ENCODE data around the gene MYO18A. TPM values are rescaled to one million over a fixed set of nuclear protein-coding genes. Genes with fewer than 3 reads are reported as not detected.
A peak's percentile ranks its signal among the peaks of the same experiment; 100 is the strongest.

MYO18A gene
- total RNA-seq, 2 donors from 2014 or later: 43.8 to 56.7 TPM

DNA sequence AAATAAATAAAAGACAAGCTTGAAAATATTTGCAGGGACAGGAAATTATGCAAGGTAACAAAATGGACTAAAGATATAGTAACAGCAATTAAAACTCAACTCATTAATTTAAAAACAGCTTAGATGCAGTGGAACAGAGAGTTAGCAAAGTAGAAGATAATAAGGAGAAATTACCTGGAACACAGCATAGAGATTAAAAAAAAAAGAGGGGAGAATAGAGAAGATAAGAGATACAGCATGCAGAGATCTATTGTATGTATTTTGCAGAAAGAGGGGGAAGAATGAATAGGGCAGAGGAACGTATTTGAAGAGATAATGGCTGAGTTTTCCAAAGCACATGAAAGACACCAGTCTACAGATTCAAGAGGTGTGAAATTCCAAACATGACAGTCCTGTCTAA, 145.7 kb downstream of the MYO18A start:
- TF ChIP-seq, protein P1, sequence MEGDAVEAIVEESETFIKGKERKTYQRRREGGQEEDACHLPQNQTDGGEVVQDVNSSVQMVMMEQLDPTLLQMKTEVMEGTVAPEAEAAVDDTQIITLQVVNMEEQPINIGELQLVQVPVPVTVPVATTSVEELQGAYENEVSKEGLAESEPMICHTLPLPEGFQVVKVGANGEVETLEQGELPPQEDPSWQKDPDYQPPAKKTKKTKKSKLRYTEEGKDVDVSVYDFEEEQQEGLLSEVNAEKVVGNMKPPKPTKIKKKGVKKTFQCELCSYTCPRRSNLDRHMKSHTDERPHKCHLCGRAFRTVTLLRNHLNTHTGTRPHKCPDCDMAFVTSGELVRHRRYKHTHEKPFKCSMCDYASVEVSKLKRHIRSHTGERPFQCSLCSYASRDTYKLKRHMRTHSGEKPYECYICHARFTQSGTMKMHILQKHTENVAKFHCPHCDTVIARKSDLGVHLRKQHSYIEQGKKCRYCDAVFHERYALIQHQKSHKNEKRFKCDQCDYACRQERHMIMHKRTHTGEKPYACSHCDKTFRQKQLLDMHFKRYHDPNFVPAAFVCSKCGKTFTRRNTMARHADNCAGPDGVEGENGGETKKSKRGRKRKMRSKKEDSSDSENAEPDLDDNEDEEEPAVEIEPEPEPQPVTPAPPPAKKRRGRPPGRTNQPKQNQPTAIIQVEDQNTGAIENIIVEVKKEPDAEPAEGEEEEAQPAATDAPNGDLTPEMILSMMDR (conservative IDR thresholded peaks at IDR 0.05): no peak
- DNase-seq: no peak
- Histone ChIP-seq H3K27me3 (ENCODE audit: control insufficient read depth, insufficient read depth, low read length, poor library complexity, severe bottlenecking) (no peaks in the 10 kb centered on the region), H3K9ac (ENCODE audit: extremely low read depth, low read length, poor library complexity, severe bottlenecking) (no peak overlapping the region), H3K27ac (ENCODE audit: low read depth, low read length) (no peak overlapping the region), H3K4me3 (ENCODE audit: low read length) (peak overlapping the region; percentile 60), H3K4me1 (ENCODE audit: control insufficient read depth, insufficient read depth, low read length) (peaks cover 16% of the 10 kb centered on the region), H3K9me3 (ENCODE audit: control insufficient read depth, low read length) (peaks cover 32% of the 10 kb centered on the region), H3K36me3 (ENCODE audit: control insufficient read depth, insufficient read depth, low read length) (no peaks in the 10 kb centered on the region)
- H3K27me3 Mint-ChIP-seq (ENCODE audit: insufficient read depth): peaks cover 17% of the 10 kb centered on the region
- WGBS, 2 experiments (ENCODE audit: insufficient coverage in 1 of 2, insufficient read length in 1 of 2): 23 to 36% methylated on average over 1 of the region's 1 CpG
- H3K4me3 Mint-ChIP-seq: no peak overlapping the region
- H3K27ac Mint-ChIP-seq: no peak overlapping the region
- peaks cover 4% of the 10 kb centered on the region for H3K36me3 Mint-ChIP-seq (ENCODE audit: low read depth)
- peaks cover 29% of the 10 kb centered on the region for H3K9me3 Mint-ChIP-seq
- H3K4me1 Mint-ChIP-seq: peaks cover 21% of the 10 kb centered on the region

DNA sequence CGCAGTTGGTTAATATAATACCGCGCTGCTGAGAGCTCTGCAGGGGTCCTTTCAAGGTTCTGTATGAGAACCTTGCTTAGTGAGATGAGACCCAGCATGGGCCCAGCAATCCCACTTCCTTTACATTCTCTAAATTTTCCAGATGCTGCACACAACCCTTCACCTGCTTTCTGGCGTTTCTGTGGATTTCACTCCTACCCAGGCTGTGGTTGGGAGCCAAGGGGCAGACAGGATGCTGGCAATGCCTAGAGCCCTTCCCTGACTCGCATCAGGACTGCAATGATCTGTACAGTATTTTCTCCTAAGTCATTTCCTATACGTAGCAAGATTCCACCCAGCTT, 147.4 kb downstream of the MYO18A start:
- H3K4me3 Mint-ChIP-seq: no peak overlapping the region
- Histone ChIP-seq H3K36me3 (ENCODE audit: control insufficient read depth, insufficient read depth, low read length) (no peaks in the 10 kb centered on the region), H3K4me1 (ENCODE audit: control insufficient read depth, insufficient read depth, low read length) (peaks cover 4% of the 10 kb centered on the region), H3K9ac (ENCODE audit: extremely low read depth, low read length, poor library complexity, severe bottlenecking) (no peak overlapping the region), H3K9me3 (ENCODE audit: control insufficient read depth, low read length) (peaks cover 32% of the 10 kb centered on the region), H3K4me3 (ENCODE audit: low read length) (peak overlapping the region; percentile 30), H3K27ac (ENCODE audit: low read depth, low read length) (peak overlapping the region; percentile 25), H3K27me3 (ENCODE audit: control insufficient read depth, insufficient read depth, low read length, poor library complexity, severe bottlenecking) (no peaks in the 10 kb centered on the region)
- peaks cover 4% of the 10 kb centered on the region for H3K36me3 Mint-ChIP-seq (ENCODE audit: low read depth)
- H3K27me3 Mint-ChIP-seq (ENCODE audit: insufficient read depth): peaks cover 21% of the 10 kb centered on the region
- TF ChIP-seq, protein P1 (conservative IDR thresholded peaks at IDR 0.05): no peak
- peaks cover 26% of the 10 kb centered on the region for H3K4me1 Mint-ChIP-seq
- peaks cover 29% of the 10 kb centered on the region for H3K9me3 Mint-ChIP-seq
- H3K27ac Mint-ChIP-seq: no peak overlapping the region
- 0 to 25% methylated on average over 1 to 5 of the region's 6 CpGs for WGBS, 2 experiments (ENCODE audit: insufficient coverage in 1 of 2, insufficient read length in 1 of 2)
- DNase-seq: peak; percentile 94

DNA sequence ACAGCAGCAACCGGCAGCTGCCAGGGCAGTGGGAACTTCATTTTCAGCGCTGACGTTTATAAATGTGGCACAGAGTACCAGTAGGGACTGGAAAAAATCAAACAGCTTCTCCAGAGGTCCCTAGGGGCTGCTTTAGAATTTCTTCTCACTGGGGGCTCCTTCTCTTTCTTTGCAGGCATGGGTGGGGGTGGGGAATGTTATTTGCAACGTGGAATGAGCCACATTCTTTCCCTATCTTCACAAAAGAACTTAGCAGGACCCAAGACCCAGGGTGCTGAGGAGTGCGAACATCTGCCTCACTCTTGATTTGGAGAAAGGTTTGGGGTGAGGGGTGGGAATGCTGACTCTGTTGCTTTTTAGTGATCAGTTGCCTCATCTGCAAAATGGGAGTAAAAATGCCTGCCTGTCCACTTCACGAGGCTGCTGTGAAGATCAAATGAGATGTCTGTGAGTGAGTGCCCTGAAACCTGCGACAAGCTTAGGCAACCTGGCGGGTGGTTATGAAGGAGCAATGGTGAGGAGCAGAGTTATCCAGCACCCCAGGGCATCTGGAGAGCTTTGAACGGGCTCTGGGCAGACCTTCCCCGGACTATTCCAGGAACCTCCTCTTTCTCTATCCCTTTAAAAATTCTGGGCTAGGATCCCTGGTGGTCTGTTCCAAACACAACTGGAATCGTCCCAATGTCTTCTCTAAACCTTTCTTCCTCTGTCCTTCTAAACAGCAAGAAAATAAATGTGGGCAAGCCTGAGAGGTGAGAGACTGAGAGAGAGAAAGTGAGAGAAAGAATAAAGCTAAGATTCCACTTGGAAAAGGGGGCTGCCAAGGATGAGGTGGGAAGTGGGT, 148.0 kb downstream of the MYO18A start:
- WGBS, 2 experiments (ENCODE audit: insufficient coverage in 1 of 2, insufficient read length in 1 of 2): 20 to 25% methylated on average over 6 to 10 of the region's 11 CpGs
- peak overlapping the region; percentile 24 for H3K4me3 Mint-ChIP-seq
- H3K27ac ChIP-seq (ENCODE audit: low read depth, low read length): peak overlapping the region; percentile 52

More for the DNA sequence above, 148.0 kb downstream of the MYO18A start:
- peak overlapping the region; percentile 44 for H3K9ac ChIP-seq (ENCODE audit: extremely low read depth, low read length, poor library complexity, severe bottlenecking)
- no peaks in the 10 kb centered on the region for H3K4me1 ChIP-seq (ENCODE audit: control insufficient read depth, insufficient read depth, low read length)
- Mint-ChIP-seq H3K4me1 (peaks cover 27% of the 10 kb centered on the region), H3K9me3 (peaks cover 29% of the 10 kb centered on the region), H3K27me3 (ENCODE audit: insufficient read depth) (peaks cover 26% of the 10 kb centered on the region), H3K36me3 (ENCODE audit: low read depth) (peaks cover 4% of the 10 kb centered on the region), H3K27ac (peak overlapping the region; percentile 75)
- peak overlapping the region; percentile 30 for H3K4me3 ChIP-seq (ENCODE audit: low read length)
- H3K36me3 ChIP-seq (ENCODE audit: control insufficient read depth, insufficient read depth, low read length): no peaks in the 10 kb centered on the region
- peak; percentile 90 for DNase-seq
- no peaks in the 10 kb centered on the region for H3K27me3 ChIP-seq (ENCODE audit: control insufficient read depth, insufficient read depth, low read length, poor library complexity, severe bottlenecking)
- H3K9me3 ChIP-seq (ENCODE audit: control insufficient read depth, low read length): peaks cover 32% of the 10 kb centered on the region
- TF ChIP-seq, protein P1 (conservative IDR thresholded peaks at IDR 0.05): no peak

Data from endodermal cell (in vitro differentiated cells).